HuH-7.5 (cell line): ENCODE results near the gene PCK2.

Experiments
- DNase-seq: peaks from one replicate; pipeline ENCODE4 v3.0.0; 2011; ENCODE audit warnings: low spot score

PCK2 gene

DNA sequence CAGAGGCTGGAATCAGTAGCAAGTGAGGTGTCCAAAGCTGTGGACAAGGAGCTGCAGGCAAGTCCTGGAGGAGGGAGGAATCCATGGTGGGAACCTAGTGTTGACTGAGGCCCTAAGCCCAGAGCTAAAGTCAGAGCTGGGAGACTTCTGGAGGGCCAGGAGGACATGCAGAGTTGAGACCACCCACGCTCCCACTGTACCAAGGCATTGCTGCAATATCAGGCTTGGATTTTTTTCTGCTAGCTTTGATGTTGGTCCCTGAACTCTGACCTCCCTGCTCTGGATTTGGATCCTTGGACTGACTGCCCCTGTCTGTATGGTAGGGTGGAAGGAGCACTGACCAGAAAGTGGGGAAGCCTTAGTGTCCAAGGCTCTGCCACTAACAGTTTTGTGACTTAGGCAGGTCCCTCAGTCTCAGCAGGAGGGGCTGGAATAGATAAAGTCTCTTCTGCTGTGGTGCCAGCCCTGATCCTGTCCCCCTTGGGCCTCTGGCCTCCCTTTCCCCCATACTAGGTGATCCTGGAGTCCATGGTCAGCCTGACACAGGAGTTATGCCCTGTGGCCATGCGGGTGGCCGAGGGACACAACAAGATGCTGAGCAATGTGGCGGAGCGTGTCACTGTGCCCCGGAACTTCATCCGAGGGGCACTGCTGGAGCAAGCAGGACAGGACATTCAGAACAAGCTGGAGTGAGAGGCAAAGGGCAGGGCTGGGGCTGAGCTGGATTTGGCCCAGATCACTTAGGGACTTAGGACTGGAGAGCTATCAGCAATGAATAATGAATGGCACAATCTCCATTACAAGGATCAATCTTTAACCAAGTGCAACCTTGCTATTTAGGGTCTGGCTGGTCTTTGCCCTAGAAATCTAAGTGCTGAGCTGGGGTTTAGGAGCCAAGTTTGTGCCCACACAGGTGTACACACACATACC, 32.9 kb upstream of the PCK2 start:
- DNase-seq = no peak

DNA sequence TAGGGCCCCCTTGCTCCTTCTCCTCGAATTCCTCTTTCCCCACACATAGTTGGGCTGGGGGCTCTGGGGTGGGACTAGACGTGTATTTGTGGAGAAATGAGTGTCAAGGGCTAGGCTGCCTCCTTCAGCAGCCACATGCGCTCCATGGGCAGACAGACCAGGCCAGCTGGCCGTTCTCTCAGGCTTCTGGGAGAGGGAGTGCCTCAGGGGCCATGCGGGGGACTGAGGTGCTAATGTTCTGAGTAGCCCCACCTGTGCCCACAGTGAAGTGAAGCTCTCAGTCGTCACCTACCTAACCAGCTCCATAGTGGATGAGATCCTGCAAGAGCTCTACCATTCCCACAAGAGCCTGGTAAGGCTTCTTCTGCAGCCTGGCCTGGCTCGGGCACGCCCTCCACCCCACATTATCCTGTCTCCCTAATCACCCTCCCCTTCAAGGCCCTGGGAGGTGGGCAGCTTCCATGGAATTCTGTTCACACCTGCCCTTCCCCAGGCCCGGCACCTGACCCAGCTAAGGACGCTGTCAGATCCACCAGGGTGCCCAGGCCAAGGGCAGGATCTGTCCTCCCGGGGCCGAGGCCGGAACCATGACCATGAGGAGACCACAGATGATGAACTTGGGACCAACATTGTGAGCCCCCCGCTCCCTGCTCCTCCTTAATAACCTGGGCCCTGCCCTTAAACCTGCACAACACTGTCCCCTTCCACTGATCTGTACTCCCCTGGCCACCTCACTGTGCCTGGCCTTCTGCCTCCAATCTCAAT, 31.7 kb upstream of the PCK2 start:
- no peak for DNase-seq

DNA sequence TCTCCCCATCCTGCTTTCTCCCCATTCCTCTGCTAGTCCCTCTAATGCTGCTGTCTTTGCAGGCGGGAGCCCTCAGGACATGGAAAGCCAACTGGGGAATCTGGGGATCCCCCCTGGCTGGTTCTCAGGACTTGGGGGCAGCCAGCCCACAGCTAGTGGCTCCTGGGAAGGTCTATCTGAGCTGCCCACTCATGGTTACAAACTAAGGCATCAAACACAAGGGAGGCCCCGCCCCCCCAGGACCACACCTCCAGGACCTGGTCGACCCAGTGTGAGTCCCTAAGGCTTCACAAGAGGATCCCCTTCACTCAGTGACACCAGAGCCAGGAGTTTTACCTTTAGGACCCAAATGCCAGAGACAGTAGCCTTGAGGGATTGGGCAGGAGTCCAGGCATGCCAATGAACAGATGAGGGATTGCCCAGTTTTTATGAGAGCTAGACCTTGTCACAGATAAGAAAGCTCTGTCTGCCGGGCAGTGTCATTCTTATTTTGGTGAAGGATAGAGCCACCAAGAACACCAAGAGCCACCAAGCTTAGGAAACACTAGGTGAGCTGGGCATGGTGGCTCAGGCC, 30.8 kb upstream of the PCK2 start:
- no peak for DNase-seq

DNA sequence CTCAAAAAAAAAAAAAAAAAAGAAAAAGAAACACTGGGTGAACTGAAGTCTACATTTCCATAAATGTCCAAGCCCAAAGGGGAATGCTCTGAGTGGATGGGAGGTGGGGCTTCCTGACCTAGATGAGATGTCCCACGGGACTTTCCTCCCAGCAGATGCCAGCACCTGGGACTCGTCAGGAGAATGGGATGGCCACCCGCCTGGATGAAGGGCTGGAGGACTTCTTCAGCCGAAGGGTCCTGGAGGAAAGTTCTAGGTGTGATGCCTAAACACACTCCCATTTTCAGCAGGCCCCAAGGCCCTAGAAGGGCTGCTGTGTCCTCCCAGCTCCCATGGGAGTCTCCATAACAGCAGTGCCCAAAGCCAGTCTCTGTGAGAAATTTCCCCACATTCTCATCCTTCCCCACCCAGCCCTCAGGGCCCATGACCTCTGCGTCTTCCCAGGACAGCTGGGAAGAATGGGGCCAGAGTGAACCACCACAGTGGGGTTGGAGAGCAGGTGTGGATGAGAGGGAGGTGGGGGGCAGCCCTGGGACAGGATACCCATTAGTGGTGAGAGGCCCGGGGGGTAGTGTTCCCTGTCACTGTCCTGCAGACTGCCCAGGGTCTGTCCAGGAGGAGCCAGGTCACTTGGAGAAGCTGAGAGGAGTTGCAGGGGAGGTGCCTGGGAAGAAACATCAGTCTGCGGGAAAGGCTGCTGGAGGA, 29.9 kb upstream of the PCK2 start:
- DNase-seq = no peak

DNA sequence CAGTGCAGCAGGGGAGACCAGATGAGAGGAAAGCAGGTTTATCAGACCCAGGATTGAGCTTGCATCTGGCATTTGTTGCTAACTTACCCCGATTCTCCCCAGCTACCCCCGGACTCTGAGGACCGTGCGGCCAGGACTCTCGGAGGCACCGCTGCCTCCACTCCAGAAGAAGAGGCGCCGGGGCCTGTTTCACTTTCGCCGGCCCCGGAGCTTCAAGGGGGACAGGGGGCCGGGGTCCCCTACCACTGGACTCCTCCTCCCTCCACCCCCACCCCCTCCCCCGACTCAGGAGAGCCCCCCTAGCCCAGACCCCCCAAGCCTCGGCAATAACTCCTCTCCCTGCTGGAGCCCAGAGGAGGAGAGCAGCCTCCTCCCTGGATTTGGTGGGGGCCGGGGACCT, 29.3 kb upstream of the PCK2 start:
- DNase-seq = no peak

DNA sequence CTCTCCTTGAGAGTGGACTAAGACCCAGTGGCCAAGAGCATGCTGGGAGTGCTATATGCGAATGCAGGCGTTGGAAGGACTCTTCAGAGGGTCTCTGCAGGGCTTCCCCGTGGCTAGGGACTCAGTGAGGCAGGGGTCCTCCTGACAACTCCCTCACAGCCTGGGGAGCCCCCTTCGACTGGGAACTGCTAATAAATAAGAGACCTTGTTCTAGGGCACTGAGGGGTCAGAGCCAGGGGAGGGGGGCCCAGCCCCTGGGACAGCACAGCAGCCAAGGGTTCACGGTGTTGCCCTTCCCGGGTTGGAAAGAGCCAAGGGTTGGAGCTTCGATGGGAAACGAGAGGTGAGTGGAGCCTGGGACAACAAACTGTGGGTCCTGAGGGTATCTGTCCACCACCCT, 28.7 kb upstream of the PCK2 start:
- no peak for DNase-seq

DNA sequence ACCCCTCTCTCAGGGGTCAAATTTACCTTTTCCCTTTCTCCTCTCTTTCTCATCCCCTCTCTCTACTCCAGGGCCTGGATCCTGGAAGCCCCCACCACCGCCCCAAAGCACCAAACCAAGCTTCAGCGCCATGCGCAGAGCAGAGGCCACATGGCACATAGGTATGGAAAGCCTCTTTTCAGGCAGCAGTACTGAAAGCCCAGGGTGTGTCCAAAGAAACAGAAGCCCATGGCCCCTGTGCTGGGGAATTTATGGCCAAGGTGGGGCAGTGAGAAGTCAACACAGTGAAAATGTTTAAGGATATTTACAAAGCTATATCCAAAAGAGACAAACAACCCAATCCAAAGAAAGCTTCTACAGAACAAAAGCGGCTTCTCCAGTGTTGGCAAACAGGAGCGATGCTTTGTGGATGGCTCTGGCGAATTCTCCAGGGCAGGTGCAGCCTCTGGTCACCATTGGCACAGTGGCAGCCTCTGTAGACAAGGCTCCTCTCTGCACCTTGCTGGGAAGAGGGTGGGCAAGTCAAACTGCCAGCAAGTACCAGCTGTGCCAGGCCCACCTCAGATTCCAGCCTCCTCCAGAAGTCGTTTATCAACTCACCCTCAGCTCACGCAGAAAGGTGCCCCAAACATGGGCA, 27.5 kb upstream of the PCK2 start:
- no peak for DNase-seq

DNA sequence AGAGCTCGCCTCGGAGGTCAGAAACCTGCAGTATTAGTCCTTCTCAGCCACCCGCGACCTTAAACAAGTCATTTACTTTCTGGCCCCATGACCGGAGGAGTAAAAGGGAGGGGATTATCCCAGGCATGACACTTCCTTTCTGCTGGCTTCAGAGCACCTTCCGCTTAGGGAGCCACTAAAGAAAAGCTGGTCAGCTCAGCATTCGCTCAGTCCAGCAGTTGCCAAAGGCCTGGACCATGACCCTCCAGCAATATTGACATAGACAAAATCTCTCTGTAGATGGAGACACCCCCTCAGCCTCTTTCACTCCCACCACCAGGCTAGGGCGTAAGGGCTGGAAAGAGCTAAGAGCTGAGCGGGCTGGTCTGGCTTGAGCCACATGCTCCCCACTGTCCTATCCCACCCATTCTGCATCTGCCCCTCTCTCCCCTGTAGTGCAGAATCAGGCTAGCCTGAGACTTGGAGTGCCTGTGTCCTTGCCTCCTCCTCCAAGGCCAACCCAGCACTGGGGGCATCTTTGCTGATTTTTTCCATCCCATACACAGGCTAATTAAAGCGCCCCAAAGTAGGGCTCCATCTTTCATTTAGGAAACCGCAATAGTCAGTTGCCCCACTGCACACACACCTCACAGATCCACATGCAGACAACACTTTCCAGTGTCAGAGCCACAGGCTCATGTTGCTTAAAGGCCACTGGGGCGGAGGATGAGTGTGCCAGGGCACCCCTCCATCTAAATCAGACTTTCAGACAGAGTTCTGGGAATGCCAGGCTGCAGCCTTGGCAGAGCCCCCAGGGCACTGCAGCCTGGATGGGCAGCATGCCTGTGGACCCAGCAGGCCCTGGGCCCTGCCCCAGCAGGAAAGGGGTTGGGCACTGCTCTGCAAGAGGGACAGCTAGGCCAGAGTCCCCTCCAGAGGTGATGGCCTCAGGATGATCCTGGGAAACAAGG, 26.7 kb upstream of the PCK2 start:
- no peak for DNase-seq

DNA sequence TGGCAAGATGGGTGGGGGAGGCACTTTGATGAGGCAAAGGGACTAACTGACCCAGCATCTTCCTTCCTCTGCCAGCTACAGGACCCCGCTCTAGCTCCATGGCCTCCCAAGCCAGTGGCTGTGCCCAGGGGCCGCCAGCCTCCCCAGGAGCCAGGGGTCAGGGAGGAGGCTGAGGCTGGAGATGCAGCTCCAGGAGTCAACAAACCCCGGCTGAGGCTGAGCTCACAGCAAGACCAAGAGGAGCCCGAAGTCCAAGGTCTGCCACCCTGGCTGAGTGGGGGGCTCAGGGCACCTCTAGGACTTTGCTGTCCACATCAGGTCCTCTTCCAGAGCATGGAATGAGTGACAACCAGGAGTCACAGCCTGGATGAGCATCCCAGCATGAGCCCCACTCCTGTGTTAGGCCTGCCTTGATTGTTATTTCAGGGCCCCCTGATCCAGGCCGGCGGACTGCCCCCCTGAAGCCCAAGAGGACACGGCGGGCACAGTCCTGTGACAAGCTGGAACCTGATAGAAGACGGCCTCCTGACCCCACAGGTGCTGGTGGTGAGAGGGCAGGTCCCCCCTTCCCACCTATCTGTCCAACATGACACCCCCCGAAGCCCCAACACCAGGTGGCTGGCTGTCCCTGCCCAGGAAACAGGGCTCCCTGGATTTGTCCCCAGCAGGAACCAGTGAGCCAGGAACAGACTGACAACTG, 25.2 kb upstream of the PCK2 start:
- no peak for DNase-seq

DNA sequence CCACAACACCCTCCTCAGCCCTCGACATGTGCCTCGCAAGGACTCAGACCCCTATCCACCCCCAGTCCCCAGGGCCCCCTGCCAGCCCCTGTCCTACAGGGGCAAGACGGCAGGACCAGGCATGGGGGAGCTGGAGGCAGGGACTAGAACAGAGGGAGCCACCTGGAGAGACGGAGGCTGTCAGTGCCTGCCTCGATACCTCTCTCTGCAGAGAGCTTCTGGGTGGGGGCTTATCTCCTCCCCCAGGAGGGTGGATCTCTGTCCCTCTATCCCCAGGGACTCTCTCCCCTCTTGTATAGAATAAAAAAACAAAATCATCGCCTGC, 24.7 kb upstream of the PCK2 start:
- no peak for DNase-seq

DNA sequence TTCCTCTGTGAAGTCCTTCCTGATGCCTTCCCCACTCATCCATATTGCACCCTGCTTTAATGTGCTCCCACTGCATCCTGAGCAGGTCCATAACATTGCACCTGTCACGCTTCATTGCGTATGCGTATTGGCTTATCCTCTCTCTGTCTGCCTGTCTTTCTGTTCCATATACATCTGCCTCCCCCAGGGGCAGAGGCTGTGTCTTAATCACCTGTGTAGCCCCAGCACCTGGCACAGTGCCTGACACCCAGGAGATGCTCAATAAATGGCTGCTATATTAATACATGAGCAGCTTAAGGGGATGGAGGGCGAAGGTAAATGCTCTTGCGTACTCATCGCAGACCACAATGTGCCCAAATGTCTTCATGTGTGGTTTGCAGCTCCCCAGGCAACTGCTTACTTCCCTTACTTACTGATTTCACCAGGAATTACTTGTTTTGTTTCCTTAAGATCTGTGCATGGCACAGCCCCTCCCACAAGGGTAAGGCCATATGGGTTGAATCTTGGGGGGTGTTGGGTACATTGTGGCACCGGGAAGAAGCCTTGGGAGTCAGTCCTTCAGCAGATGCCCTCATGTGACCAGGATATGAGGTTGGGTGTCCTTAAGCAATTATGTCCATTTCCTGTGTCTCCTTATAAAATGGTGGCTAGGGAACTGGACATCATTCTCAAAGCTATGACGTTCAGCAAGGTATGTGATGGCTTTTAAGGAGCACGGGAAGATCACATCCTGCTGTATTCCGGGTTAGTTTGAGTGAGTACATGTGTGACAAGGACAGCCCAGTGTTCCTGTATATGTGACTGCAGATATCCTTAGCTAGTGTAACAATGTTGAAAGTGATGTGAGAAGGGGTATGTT, 23.6 kb upstream of the PCK2 start:
- DNase-seq = no peak

DNA sequence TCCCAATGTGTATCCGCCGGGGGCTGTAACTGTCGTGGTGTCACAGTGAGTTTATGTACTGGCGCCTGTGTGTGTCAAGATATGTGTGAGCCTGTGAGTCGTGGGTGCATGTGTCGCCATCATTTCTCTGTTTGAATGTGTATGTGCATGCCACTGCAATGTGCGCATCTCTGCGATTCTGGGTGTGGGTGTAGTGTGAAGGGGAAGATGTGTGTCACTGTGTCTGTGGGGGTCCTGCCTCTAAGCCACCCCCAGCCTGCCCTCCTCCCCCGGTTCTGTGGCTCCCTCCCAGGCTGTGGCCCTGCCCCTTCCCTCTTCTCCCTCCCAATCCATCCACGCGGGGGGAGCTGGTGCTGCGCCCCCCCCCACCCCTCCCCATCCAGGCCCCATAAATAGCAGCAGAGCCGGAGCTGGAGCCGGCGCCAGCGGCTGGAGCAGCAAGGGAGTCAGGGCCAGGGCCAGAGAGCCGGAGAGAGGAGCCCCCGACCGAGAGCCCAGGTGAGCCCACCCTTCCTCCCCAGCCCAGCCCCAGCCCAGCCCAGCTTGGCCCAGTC, 22.9 kb upstream of the PCK2 start, which contains the start of gene CPNE6:
TSS of gene CPNE6 (plus strand) at position 419 of the 554 bp plus-strand sequence. CDS start 1,375 bp downstream, outside the sequence.
- no peak for DNase-seq

DNA sequence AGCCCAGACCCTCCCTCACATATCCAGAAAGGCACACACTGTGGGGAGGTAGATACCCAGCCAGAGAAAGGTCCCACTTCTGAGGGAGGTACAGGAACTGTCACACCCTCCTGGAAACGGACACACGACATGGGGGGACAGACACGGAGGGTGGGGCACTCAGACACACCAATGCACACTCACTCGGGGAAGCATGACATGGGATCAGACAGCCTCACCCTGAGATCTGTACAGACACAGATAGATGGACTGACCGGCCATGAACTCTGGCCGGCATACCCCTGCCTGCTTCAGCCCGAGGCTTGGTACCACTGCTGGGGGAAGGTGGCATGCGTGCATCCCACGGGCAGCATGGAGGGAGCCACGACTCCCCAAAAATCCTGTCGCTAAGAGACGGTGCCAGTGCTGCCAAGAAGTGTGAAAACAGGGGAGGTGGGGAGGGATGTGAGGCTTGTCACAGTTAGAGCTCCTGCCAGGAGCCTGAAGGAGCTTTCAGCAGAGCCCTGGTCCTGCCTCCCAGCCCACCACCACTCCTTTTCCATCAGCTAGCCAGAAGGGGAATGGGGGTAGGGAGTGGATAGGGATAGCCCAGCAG, 22.2 kb upstream of the PCK2 start:
- no peak for DNase-seq

DNA sequence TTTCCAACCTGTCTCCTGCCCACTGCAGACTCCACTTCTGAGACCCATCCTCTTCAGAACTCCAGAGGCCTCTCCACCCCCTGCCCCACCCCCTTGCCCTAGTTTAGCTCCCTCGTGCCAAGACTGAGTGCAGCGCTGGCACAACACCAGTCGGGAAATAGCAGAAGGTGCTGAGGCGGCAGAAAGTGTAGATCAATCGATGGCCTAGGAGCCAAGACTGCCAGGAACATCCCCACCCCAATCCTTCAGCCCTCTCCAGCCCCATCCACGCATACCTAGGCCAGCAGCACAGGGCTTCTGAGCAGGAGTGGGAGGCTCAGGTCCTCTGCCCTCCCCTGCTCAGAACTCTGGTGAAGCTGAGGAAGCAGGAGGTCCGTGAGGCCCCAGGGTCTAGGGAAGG, 21.7 kb upstream of the PCK2 start:
- no peak for DNase-seq

DNA sequence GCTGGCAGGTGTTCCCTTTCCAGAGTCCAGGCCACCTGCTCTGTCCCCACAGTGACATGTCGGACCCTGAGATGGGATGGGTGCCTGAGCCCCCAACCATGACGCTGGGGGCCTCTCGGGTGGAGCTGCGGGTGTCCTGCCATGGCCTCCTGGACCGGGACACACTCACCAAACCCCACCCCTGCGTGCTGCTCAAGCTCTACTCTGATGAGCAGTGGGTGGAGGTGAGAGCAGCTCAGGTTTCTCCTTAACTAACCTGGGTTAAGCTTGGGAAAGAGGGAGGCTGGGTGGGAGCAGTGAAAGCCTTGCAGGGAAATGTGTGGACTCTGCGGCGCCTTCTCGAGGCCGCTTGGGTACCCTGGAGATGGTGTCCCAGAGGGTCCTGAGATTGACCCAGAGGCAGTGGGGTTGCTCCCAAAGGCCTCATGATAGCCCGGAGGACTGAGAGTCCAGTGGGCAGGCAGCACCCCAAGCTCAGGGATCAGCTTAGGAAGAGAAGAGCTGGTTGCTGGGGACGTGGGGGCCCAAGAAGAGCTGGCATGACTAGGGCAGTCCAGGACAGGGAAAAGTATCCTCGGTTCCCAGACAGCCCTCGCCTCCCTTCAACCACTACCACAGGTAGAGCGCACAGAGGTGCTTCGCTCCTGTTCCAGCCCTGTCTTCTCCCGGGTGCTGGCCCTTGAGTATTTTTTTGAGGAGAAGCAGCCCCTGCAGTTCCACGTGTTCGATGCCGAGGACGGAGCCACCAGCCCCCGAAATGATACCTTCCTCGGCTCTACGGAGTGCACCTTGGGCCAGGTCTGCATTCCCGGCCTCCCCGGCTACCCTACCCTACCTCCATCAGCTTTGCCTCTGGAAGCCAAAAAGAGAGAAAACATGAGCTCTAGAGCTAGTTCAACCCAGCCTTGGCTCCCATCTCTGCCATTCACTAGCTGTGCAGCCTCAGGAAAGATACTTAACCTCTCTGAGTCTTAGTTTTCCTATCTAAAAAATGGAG, 20.9 kb upstream of the PCK2 start:
- DNase-seq = no peak

DNA sequence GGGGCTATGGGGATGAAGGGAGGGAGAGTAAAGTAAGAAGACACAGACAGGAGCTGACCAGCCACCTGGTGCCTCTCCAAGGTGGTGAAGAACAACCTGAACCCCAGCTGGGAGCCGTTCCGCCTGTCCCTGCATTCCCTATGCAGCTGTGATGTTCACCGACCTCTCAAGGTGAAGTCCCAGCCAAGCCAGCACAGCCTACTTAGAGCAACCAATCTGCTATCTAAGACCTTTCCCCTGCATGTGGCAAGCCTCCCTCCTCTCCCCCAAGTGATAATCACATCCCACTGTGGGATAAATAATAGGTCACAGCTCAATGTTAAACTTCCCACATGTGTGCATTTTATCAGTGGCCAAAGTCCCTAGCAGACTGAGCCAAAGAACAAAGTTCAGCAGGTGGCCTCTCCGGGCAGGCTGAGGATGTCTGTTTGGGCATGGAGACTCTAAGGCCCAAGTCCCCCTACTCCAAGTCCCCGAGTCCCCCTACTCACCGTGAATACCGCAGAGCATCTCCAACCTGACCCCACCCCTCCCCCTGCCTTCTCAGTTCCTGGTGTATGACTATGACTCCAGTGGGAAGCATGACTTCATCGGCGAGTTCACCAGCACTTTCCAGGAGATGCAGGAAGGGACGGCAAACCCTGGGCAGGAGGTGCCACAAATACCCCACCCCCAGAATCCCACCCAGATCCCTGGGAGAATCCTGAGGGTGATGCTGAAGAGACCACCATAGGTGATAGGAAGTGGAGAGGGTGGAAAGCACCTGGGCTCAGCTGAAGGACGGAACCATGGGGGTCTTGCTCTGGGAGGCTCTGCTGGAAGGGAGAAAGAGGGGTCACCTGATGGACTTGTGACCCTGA, 19.3 kb upstream of the PCK2 start:
- no peak for DNase-seq
